ENCODE data around the gene CARD11.

CARD11 gene

DNA sequence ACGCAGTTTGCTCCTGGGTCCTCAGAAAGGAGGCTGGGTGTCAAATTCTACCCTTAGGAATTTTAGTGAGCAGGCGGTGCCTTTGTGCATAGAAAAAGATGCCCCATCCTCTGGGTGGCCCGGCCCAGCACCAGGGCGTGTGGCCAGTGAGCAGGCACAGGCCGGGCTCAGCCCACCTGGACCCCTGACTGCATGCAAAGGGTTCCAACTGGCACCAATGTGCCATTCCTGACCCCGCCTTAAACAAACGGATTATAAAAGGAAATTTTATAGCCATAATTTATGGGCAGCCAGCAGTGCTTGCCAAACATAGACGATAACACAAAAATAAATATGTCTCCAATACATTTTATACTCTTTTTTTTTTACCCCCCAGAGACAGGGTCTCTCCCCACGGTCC is 159.5 kb downstream of the CARD11 start:
- no peaks in the 10 kb centered on the region for H3K36me3 ChIP-seq (ENCODE audit: control insufficient read depth in 1 of 2, insufficient read depth in 2 of 2, low read length in 2 of 2)
- H3K4me3 ChIP-seq (ENCODE audit: low read depth in 1 of 2, low read length in 2 of 2): no peak overlapping the region
- no peaks in the 10 kb centered on the region for H3K27me3 ChIP-seq (ENCODE audit: control insufficient read depth in 1 of 2, insufficient read depth in 2 of 2, low read length in 2 of 2)
- no peak overlapping the region for H3K9ac ChIP-seq (ENCODE audit: low read depth in 1 of 2, low read length in 2 of 2)
- no peaks in the 10 kb centered on the region for H3K9me3 ChIP-seq (ENCODE audit: control insufficient read depth in 1 of 2, low read length in 2 of 2)
- no peak overlapping the region for H3K27ac ChIP-seq (ENCODE audit: low read depth, low read length)
- H3K4me1 ChIP-seq (ENCODE audit: control insufficient read depth in 1 of 2, insufficient read depth in 2 of 2, low read length in 2 of 2): peaks cover 0 to under 1% of the 10 kb centered on the region in 2 donors

GRCh38 chr7:2883101-2883500 is 160.6 kb downstream of the CARD11 start:
- H3K4me1 ChIP-seq (ENCODE audit: control insufficient read depth in 1 of 2, insufficient read depth in 2 of 2, low read length in 2 of 2): peaks cover 0 to 3% of the 10 kb centered on the region in 2 donors
- no peak overlapping the region for H3K27ac ChIP-seq (ENCODE audit: low read depth, low read length)
- no peaks in the 10 kb centered on the region for H3K36me3 ChIP-seq (ENCODE audit: control insufficient read depth in 1 of 2, insufficient read depth in 2 of 2, low read length in 2 of 2)
- no peak overlapping the region for H3K9ac ChIP-seq (ENCODE audit: low read depth in 1 of 2, low read length in 2 of 2)
- no peaks in the 10 kb centered on the region for H3K27me3 ChIP-seq (ENCODE audit: control insufficient read depth in 1 of 2, insufficient read depth in 2 of 2, low read length in 2 of 2)
- no peaks in the 10 kb centered on the region for H3K9me3 ChIP-seq (ENCODE audit: control insufficient read depth in 1 of 2, low read length in 2 of 2)
- no peak overlapping the region for H3K4me3 ChIP-seq (ENCODE audit: low read depth in 1 of 2, low read length in 2 of 2)

GRCh38 chr7:2882111-2882510 is 161.6 kb downstream of the CARD11 start:
- Histone ChIP-seq H3K27ac (ENCODE audit: low read depth, low read length) (no peak overlapping the region), H3K9ac (ENCODE audit: low read depth in 1 of 2, low read length in 2 of 2) (no peak overlapping the region), H3K4me3 (ENCODE audit: low read depth in 1 of 2, low read length in 2 of 2) (no peak overlapping the region), H3K36me3 (ENCODE audit: control insufficient read depth in 1 of 2, insufficient read depth in 2 of 2, low read length in 2 of 2) (no peaks in the 10 kb centered on the region), H3K9me3 (ENCODE audit: control insufficient read depth in 1 of 2, low read length in 2 of 2) (no peaks in the 10 kb centered on the region), H3K27me3 (ENCODE audit: control insufficient read depth in 1 of 2, insufficient read depth in 2 of 2, low read length in 2 of 2) (no peaks in the 10 kb centered on the region), H3K4me1 (ENCODE audit: control insufficient read depth in 1 of 2, insufficient read depth in 2 of 2, low read length in 2 of 2) (peaks cover 0 to 3% of the 10 kb centered on the region in 2 donors)

- Histone ChIP-seq H3K4me3 (ENCODE audit: low read depth in 1 of 2, low read length in 2 of 2) (no peak overlapping the region), H3K27me3 (ENCODE audit: control insufficient read depth in 1 of 2, insufficient read depth in 2 of 2, low read length in 2 of 2) (no peaks in the 10 kb centered on the region), H3K9me3 (ENCODE audit: control insufficient read depth in 1 of 2, low read length in 2 of 2) (no peaks in the 10 kb centered on the region), H3K36me3 (ENCODE audit: control insufficient read depth in 1 of 2, insufficient read depth in 2 of 2, low read length in 2 of 2) (no peaks in the 10 kb centered on the region), H3K9ac (ENCODE audit: low read depth in 1 of 2, low read length in 2 of 2) (no peak overlapping the region), H3K27ac (ENCODE audit: low read depth, low read length) (no peak overlapping the region), H3K4me1 (ENCODE audit: control insufficient read depth in 1 of 2, insufficient read depth in 2 of 2, low read length in 2 of 2) (peaks cover 0 to 3% of the 10 kb centered on the region in 2 donors)
Measured at GRCh38 chr7:2880874-2881533, 162.7 kb downstream of the CARD11 start.

DNA sequence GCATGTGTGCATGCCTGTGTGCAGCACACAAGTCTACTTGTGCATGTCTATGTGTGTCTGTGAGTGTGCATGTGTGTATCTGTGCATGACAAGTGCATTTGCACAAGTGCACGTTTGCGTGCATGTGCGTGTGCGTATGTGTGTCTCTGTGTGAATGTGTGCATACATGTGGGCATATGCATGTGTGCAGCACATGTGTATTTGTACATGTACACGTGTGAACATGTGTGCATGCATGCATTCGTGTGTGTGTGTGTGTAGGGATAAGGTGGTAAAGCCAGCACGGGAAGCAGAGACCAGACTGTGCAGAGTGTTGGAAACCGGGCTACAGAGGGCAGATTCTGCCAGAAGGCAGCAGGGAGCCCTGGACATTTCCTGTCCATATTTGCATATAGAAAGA is 163.6 kb downstream of the CARD11 start:
- Histone ChIP-seq H3K9me3 (ENCODE audit: control insufficient read depth in 1 of 2, low read length in 2 of 2) (no peaks in the 10 kb centered on the region), H3K27ac (ENCODE audit: low read depth, low read length) (no peak overlapping the region), H3K4me1 (ENCODE audit: control insufficient read depth in 1 of 2, insufficient read depth in 2 of 2, low read length in 2 of 2) (peaks cover 0 to 3% of the 10 kb centered on the region in 2 donors), H3K36me3 (ENCODE audit: control insufficient read depth in 1 of 2, insufficient read depth in 2 of 2, low read length in 2 of 2) (no peaks in the 10 kb centered on the region), H3K27me3 (ENCODE audit: control insufficient read depth in 1 of 2, insufficient read depth in 2 of 2, low read length in 2 of 2) (no peaks in the 10 kb centered on the region), H3K9ac (ENCODE audit: low read depth in 1 of 2, low read length in 2 of 2) (no peak overlapping the region), H3K4me3 (ENCODE audit: low read depth in 1 of 2, low read length in 2 of 2) (no peak overlapping the region)

GRCh38 chr7:2879354-2879753 is 164.3 kb downstream of the CARD11 start:
- Histone ChIP-seq H3K36me3 (ENCODE audit: control insufficient read depth in 1 of 2, insufficient read depth in 2 of 2, low read length in 2 of 2) (no peaks in the 10 kb centered on the region), H3K9me3 (ENCODE audit: control insufficient read depth in 1 of 2, low read length in 2 of 2) (no peaks in the 10 kb centered on the region), H3K9ac (ENCODE audit: low read depth in 1 of 2, low read length in 2 of 2) (no peak overlapping the region), H3K4me3 (ENCODE audit: low read depth in 1 of 2, low read length in 2 of 2) (no peak overlapping the region), H3K27ac (ENCODE audit: low read depth, low read length) (no peak overlapping the region), H3K27me3 (ENCODE audit: control insufficient read depth in 1 of 2, insufficient read depth in 2 of 2, low read length in 2 of 2) (no peaks in the 10 kb centered on the region), H3K4me1 (ENCODE audit: control insufficient read depth in 1 of 2, insufficient read depth in 2 of 2, low read length in 2 of 2) (peaks cover 0 to 3% of the 10 kb centered on the region in 2 donors)

DNA sequence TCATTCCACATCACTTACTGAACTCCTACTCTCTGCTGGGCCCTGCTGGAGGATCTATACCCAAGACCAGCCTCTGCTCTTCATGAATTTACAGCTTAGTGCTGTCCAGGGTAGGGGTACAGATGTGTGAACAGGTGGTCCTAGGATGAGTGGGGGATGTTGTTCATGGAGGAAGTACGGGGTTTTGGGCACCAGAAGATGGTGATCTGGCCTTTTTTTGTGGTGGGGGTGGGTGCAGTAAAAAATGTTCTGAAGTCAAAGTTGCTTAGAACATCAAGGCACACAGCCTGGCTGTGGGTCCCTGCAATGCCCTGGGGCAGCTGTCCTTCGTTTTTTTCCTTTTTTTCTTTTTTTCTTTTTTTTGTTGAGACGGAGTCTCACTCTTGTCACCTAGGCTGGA is 165.4 kb downstream of the CARD11 start:
- no peaks in the 10 kb centered on the region for H3K27me3 ChIP-seq (ENCODE audit: control insufficient read depth in 1 of 2, insufficient read depth in 2 of 2, low read length in 2 of 2)
- peaks cover 0 to 3% of the 10 kb centered on the region in 2 donors for H3K4me1 ChIP-seq (ENCODE audit: control insufficient read depth in 1 of 2, insufficient read depth in 2 of 2, low read length in 2 of 2)
- H3K27ac ChIP-seq (ENCODE audit: low read depth, low read length): no peak overlapping the region
- H3K36me3 ChIP-seq (ENCODE audit: control insufficient read depth in 1 of 2, insufficient read depth in 2 of 2, low read length in 2 of 2): no peaks in the 10 kb centered on the region
- H3K9me3 ChIP-seq (ENCODE audit: control insufficient read depth in 1 of 2, low read length in 2 of 2): no peaks in the 10 kb centered on the region
- no peak overlapping the region for H3K4me3 ChIP-seq (ENCODE audit: low read depth in 1 of 2, low read length in 2 of 2)
- H3K9ac ChIP-seq (ENCODE audit: low read depth in 1 of 2, low read length in 2 of 2): no peak overlapping the region

GRCh38 chr7:2876031-2876731 is 167.5 kb downstream of the CARD11 start:
- Histone ChIP-seq H3K36me3 (ENCODE audit: control insufficient read depth in 1 of 2, insufficient read depth in 2 of 2, low read length in 2 of 2) (no peaks in the 10 kb centered on the region), H3K4me3 (ENCODE audit: low read depth in 1 of 2, low read length in 2 of 2) (no peak overlapping the region), H3K9me3 (ENCODE audit: control insufficient read depth in 1 of 2, low read length in 2 of 2) (no peaks in the 10 kb centered on the region), H3K27ac (ENCODE audit: low read depth, low read length) (no peak overlapping the region), H3K9ac (ENCODE audit: low read depth in 1 of 2, low read length in 2 of 2) (no peak overlapping the region), H3K4me1 (ENCODE audit: control insufficient read depth in 1 of 2, insufficient read depth in 2 of 2, low read length in 2 of 2) (peaks cover 0 to 3% of the 10 kb centered on the region in 2 donors), H3K27me3 (ENCODE audit: control insufficient read depth in 1 of 2, insufficient read depth in 2 of 2, low read length in 2 of 2) (no peaks in the 10 kb centered on the region)

DNA sequence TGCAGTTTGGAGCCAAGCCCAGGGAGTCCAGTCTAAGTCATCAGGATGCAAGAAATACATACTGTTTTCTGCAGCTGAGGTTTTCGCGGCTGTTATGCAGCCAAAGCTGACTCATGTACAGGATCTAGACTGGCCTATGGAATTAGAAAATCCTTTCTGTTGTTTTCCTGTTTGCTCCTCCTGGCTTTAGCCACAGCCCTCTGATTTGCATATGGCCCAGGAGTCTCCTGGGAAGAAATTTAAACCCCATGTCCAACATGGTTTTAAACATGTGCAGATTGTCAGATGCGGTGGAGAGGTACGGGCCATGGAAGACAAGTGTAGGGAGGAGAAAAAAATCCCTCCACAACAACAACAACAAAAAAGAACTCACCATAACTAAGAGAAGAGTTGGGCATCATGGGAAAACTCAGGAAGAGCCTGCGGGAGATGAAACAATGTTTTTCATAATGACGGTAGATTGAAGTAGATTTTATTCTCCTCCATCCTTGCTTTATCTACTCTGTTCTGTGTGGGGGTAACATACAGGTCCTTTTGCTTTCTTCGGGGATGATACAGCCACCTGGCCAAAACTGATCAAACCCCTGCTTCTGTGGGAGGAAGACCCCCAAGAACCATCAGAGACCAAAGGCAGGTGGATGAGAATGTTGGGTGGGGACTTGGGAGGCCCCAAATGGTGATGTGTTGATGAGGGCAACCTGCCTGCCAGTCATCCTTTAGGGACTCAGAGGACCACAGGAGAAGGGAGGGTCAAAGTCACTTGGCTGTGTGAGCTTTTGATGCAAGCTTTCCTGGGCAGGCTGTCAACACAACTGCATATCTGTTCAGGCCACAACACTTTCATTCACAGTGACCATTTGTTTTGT is 169.7 kb downstream of the CARD11 start:
- H3K9ac ChIP-seq (ENCODE audit: low read depth in 1 of 2, low read length in 2 of 2): no peak overlapping the region
- no peaks in the 10 kb centered on the region for H3K36me3 ChIP-seq (ENCODE audit: control insufficient read depth in 1 of 2, insufficient read depth in 2 of 2, low read length in 2 of 2)
- H3K4me1 ChIP-seq (ENCODE audit: control insufficient read depth in 1 of 2, insufficient read depth in 2 of 2, low read length in 2 of 2): peaks cover under 1 to 3% of the 10 kb centered on the region in 2 donors
- H3K4me3 ChIP-seq (ENCODE audit: low read depth in 1 of 2, low read length in 2 of 2): no peak overlapping the region
- H3K27ac ChIP-seq (ENCODE audit: low read depth, low read length): no peak overlapping the region
- H3K27me3 ChIP-seq (ENCODE audit: control insufficient read depth in 1 of 2, insufficient read depth in 2 of 2, low read length in 2 of 2): no peaks in the 10 kb centered on the region
- no peaks in the 10 kb centered on the region for H3K9me3 ChIP-seq (ENCODE audit: control insufficient read depth in 1 of 2, low read length in 2 of 2)

DNA sequence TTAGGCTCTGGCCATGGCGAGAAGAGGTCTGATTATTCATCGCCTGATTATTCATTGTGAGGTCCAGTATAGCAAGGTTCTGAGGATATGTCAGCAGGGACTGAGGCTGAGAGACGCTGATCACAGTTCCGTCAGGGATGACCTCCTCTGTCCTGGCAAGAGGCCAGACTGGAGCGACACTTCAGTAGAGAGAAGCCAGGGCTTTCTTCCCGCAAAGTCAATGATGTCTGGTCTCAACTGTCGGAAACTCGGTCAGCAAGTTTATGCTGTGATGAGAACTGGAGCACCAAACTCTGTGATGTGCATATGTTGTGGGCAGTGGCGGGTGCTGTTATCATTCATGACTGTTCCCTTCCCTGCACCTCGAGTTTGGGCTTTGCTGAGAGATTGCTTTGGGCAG is 170.5 kb downstream of the CARD11 start:
- Histone ChIP-seq H3K4me1 (ENCODE audit: control insufficient read depth in 1 of 2, insufficient read depth in 2 of 2, low read length in 2 of 2) (peaks cover 0 to 3% of the 10 kb centered on the region in 2 donors), H3K36me3 (ENCODE audit: control insufficient read depth in 1 of 2, insufficient read depth in 2 of 2, low read length in 2 of 2) (no peaks in the 10 kb centered on the region), H3K4me3 (ENCODE audit: low read depth in 1 of 2, low read length in 2 of 2) (no peak overlapping the region), H3K27ac (ENCODE audit: low read depth, low read length) (no peak overlapping the region), H3K9ac (ENCODE audit: low read depth in 1 of 2, low read length in 2 of 2) (no peak overlapping the region), H3K9me3 (ENCODE audit: control insufficient read depth in 1 of 2, low read length in 2 of 2) (no peaks in the 10 kb centered on the region), H3K27me3 (ENCODE audit: control insufficient read depth in 1 of 2, insufficient read depth in 2 of 2, low read length in 2 of 2) (no peaks in the 10 kb centered on the region)

Data from duodenal mucosa (tissue), 2 donors.